Spleen (tissue), 11 donors: Measurements from ENCODE around the gene KCNAB2. TPM values are rescaled to one million over a fixed set of nuclear protein-coding genes. Genes with fewer than 3 reads are reported as not detected.

Experiments
- DNase-seq: peaks from one replicate; pipeline ENCODE4 v3.0.0-alpha.2; 2020
- H3K27ac ChIP-seq, 8 donors: fragments of 200-600 bp; sonication (generic) in 7 of 8; 1 replicate in 4 of 8; 2 replicates in 4 of 8; pipeline versions ENCODE4 v1.5.0 to v1.8.0; 2016 to 2021; ENCODE audit warnings: inconsistent platforms in 4 of 8, mild to moderate bottlenecking in 4 of 8, moderate library complexity in 1 of 8
- H3K27me3 ChIP-seq, 7 donors: fragments of 200-600 bp; sonication (generic) in 6 of 7; replicated peaks in 1 of 7; 1 replicate in 4 of 7; 2 replicates in 3 of 7; pipeline versions ENCODE4 v1.5.0 to v1.8.0; 2016 to 2021; ENCODE audit warnings: inconsistent platforms in 3 of 7, mild to moderate bottlenecking in 1 of 7
- H3K36me3 ChIP-seq, 6 donors: fragments of 200-600 bp; sonication (generic) in 5 of 6; 1 replicate in 4 of 6; 2 replicates in 2 of 6; pipeline versions ENCODE4 v1.5.0 to v1.8.0; 2016 to 2021; ENCODE audit warnings: inconsistent platforms in 2 of 6
- H3K4me1 ChIP-seq, 6 donors: fragments of 200-600 bp; sonication (generic) in 5 of 6; 1 replicate in 3 of 6; 2 replicates in 3 of 6; pipeline versions ENCODE4 v1.5.0 to v1.8.0; 2016 to 2021; ENCODE audit warnings: inconsistent platforms in 3 of 6
- H3K4me3 ChIP-seq, 8 donors: fragments of 200-600 bp; sonication (generic) in 7 of 8; 1 replicate in 4 of 8; 2 replicates in 4 of 8; pipeline versions ENCODE4 v1.5.0 to v1.8.0; 2016 to 2021; ENCODE audit warnings: inconsistent platforms in 4 of 8, mild to moderate bottlenecking in 4 of 8, moderate library complexity in 2 of 8
- H3K9me3 ChIP-seq, 8 donors: fragments of 200-600 bp; sonication (generic) in 7 of 8; 1 replicate in 4 of 8; 2 replicates in 4 of 8; pipeline versions ENCODE4 v1.5.0 to v1.8.0; 2016 to 2021; ENCODE audit warnings: inconsistent platforms in 4 of 8
- POLR2A ChIP-seq, 3 donors: fragments of 450-650 bp; IDR thresholded peaks; one replicate each; pipeline ENCODE4 v1.5.1; 2017; ENCODE audit warnings: antibody characterized with exemption in 3 of 3, mild to moderate bottlenecking in 1 of 3
- POLR2AphosphoS5 ChIP-seq, 3 donors: sonication (generic); formaldehyde crosslinking; IDR thresholded peaks; one replicate each; pipeline ENCODE4 v1.5.1; 2017; ENCODE audit warnings: antibody characterized with exemption in 3 of 3
- WGBS, 5 donors: extraction: QIAGEN DNeasy Blood & Tissue Kit in 3 of 5; methylation state at CpG; one replicate each; pipeline versions ENCODE4 v1.1.5 to v1.1.7; 2013 to 2018; 5-methylcytosine and 5-hydroxymethylcytosine counted together
- intact Hi-C: fragments of 100-400 bp; cut with DNase I; formaldehyde crosslinking; loops from one replicate; pipeline ENCODE4 v1.15.0; 2023; ENCODE audit warnings: low total_unique reads
- polyA plus RNA-seq, 3 donors: library from polyadenylated mRNA; stranded (reverse); fragments of 200-250 nt; gene quantifications; one replicate each; pipeline ENCODE4 v1.2.1, GENCODE V29; 2013
- total RNA-seq, 7 donors: library from RNA; depleted of rRNA in 3 of 7; stranded (reverse); fragments of >200 nt in 3 of 7; fragmentation: NEBNext Ultra II Directional in 4 of 7; extraction: Animal tissue kit (Norgen Biotek cat#: 25700) in 4 of 7; gene quantifications; one replicate each; pipeline versions ENCODE4 v1.1.0 to v1.2.1, GENCODE V29; 2016 to 2021
- TF ChIP-seq, protein P1 (sequence below), 11 experiments: fragments of 200-600 bp in 7 of 11; fragments of 450-650 bp in 4 of 11; sonication (generic) in 4 of 11; IDR thresholded peaks in 8 of 11; conservative IDR thresholded peaks in 3 of 11; 1 replicate in 7 of 11; 2 replicates in 4 of 11; pipeline versions ENCODE4 v1.4.0 to v1.8.0; 2016 to 2021; ENCODE audit warnings: antibody characterized with exemption in 11 of 11, inconsistent platforms in 4 of 11, mild to moderate bottlenecking in 1 of 11
- donor health status: healthy with polysubstance abuse.
- donor health status: DM: no; HTN: no; CAD: no; lungs with moderate emphysema.
- donor health status: DM: no; HTN: no; CAD: no.
- donor health status: Bipolar disorder and iron deficiency.
- donor health status: healthy.
- donor health status: DM: no; HTN: no; CAD: no.
- donor health status: DM: yes; HTN: yes; CAD: no.

The KCNAB2 gene
- total and polyA plus RNA-seq, 10 donors = 23.2 to 135 (median 94.0) TPM

DNA sequence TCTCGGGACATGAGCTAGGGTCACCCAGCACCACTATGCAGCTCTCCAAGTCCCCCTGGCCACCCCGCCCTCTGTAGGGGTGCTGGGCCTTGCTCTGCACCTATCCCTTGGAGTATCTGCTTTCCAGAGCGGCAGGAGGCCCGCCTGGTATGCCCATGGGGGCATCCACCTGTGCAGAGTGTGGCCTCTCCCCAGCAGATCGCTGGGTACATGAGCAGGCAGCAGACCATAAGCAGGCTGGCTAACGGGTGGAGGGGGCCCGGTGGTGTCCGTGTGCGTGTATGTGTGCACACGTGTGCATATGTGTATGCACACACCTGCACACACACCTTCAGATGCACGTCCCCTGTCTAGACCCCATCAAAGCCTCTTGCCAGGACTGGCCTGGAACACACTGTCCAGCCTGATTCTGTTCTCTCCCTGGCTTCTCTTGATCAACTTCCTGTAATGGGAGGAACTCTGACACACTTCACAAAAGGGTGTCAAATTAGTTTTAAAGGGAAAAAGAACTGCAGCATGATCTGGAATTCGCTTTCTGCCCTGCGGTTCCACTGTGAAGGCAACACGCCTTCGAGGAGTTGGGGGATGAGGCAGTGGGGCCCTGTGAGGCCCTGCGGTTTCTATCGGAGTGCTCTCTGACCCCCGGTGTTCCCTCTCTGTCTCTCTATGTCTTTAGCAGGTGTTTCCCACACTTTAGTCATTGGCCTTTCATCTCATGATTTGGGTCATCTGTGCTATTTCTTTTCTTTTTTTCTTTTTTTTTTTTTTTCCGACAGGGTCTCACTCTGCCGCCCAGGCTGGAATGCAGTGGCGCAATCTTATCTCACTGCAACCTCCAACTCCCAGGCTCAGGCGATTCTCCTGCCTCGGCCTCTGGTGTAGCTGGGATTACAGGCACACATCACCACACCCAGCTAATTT lies 36.3 kb upstream of the KCNAB2 start:
- TF ChIP-seq, protein P1, sequence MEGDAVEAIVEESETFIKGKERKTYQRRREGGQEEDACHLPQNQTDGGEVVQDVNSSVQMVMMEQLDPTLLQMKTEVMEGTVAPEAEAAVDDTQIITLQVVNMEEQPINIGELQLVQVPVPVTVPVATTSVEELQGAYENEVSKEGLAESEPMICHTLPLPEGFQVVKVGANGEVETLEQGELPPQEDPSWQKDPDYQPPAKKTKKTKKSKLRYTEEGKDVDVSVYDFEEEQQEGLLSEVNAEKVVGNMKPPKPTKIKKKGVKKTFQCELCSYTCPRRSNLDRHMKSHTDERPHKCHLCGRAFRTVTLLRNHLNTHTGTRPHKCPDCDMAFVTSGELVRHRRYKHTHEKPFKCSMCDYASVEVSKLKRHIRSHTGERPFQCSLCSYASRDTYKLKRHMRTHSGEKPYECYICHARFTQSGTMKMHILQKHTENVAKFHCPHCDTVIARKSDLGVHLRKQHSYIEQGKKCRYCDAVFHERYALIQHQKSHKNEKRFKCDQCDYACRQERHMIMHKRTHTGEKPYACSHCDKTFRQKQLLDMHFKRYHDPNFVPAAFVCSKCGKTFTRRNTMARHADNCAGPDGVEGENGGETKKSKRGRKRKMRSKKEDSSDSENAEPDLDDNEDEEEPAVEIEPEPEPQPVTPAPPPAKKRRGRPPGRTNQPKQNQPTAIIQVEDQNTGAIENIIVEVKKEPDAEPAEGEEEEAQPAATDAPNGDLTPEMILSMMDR (IDR thresholded peaks at IDR 0.05 in 8 of 11, conservative IDR thresholded peaks at IDR 0.05 in 3 of 11) = no peak
- peak in 1 of 3 donors; percentile 29 for TF ChIP-seq POLR2AphosphoS5 (IDR thresholded peaks at IDR 0.05)
- no peak for TF ChIP-seq POLR2A (IDR thresholded peaks at IDR 0.05)
- H3K27ac ChIP-seq = peak overlapping the region in 2 of 8 donors; percentile 13 to 57
- intact Hi-C loops = no loop called here
- H3K4me3 ChIP-seq = no peak overlapping the region
- WGBS, 5 donors = 85 to 88% (median 87%) methylated on average over 15 to 23 of the region's 23 CpGs
- H3K27me3 ChIP-seq = no peaks in the 10 kb centered on the region
- DNase-seq = peak; percentile 66
- peaks cover 0 to 49% (median 10%) of the 10 kb centered on the region in 6 donors for H3K4me1 ChIP-seq
- H3K36me3 ChIP-seq = peaks cover 0 to 43% (median 0%) of the 10 kb centered on the region in 6 donors
- no peaks in the 10 kb centered on the region for H3K9me3 ChIP-seq

DNA sequence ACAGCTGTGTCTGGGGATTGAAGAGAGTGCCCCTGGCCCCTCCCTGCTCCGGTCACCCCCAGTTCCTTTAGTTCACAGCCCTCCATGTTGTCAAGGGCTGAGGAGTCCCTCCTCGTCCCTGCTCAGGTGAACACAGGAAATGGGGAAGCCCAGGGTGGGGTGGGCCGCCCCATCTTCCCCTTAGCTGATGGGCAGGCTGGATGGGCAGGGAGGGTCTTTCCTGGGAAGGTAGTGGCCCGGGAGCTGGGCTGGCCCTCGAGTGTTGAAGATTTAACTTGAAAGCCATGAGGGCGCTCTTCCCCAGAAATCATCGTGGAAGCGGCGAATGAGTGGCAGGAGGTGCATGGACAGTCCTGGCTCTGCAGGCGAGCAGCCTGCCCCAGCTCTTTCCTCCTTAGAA lies 35.1 kb upstream of the KCNAB2 start:
- 81 to 84% (median 83%) methylated on average over 10 of the region's 10 CpGs for WGBS, 5 donors
- TF ChIP-seq POLR2A (IDR thresholded peaks at IDR 0.05) (no peak), POLR2AphosphoS5 (IDR thresholded peaks at IDR 0.05) (no peak)
- TF ChIP-seq, protein P1 (IDR thresholded peaks at IDR 0.05 in 8 of 11, conservative IDR thresholded peaks at IDR 0.05 in 3 of 11) = no peak
- intact Hi-C loops = no loop called here

DNA sequence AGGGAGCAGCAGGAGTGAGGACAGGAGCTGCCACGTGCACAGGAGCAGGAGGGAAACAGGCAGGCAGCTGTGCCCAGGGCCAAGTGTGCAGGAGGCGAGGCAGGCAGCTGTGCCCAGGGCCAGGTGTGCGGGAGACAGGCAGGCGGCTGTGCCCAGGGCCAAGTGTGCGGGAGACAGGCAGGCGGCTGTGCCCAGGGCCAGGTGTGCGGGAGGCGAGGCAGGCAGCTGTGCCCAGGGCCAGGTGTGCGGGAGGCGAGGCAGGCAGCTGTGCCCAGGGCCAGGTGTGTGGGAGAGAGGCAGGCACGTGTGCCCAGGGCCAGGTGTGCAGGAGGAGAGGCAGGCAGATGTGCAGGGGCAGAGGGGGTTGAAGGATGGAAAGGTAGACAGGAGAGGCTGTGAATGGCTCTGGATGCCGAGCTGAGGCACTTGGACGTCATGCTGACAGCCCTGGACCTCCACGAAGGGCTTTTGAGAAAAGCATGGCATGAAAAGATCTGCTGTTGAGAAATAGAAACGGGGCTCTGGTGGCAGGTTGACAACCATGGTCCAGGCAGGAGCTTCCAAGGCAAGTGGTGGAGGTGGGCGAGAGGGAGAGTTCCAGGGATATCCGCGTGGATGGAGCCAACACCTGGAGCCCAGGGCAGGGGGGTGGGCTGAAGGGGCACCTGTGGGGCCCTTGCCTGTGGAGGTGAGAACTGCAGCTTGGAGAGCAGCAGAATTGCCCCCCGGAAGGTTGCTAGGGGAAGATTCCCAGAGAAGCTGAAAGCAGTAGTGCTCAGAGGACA lies 34.3 kb upstream of the KCNAB2 start:
- H3K9me3 ChIP-seq = no peaks in the 10 kb centered on the region
- WGBS, 5 donors = 90 to 96% (median 95%) methylated on average over 19 of the region's 19 CpGs
- DNase-seq = peak; percentile 68
- no peak overlapping the region for H3K27ac ChIP-seq
- peaks cover 0 to 50% (median 11%) of the 10 kb centered on the region in 6 donors for H3K4me1 ChIP-seq
- no peaks in the 10 kb centered on the region for H3K27me3 ChIP-seq
- intact Hi-C loops = no loop called here
- TF ChIP-seq, protein P1 (IDR thresholded peaks at IDR 0.05 in 8 of 11, conservative IDR thresholded peaks at IDR 0.05 in 3 of 11) = no peak
- no peak for TF ChIP-seq POLR2AphosphoS5 (IDR thresholded peaks at IDR 0.05)
- no peak for TF ChIP-seq POLR2A (IDR thresholded peaks at IDR 0.05)
- H3K36me3 ChIP-seq = peaks cover 0 to 51% (median 0%) of the 10 kb centered on the region in 6 donors
- H3K4me3 ChIP-seq = no peak overlapping the region

More for the DNA sequence above, 35.1 kb upstream of the KCNAB2 start:
- H3K4me3 ChIP-seq = no peak overlapping the region
- no peak overlapping the region for H3K27ac ChIP-seq
- H3K4me1 ChIP-seq = peaks cover 0 to 50% (median 11%) of the 10 kb centered on the region in 6 donors
- peaks cover 0 to 45% (median 0%) of the 10 kb centered on the region in 6 donors for H3K36me3 ChIP-seq
- peak; percentile 40 for DNase-seq
- H3K9me3 ChIP-seq = no peaks in the 10 kb centered on the region
- no peaks in the 10 kb centered on the region for H3K27me3 ChIP-seq
